Measurements from ENCODE around the gene TTC39C. TPM values are rescaled to one million over a fixed set of nuclear protein-coding genes. Genes with fewer than 3 reads are reported as not detected.

The TTC39C gene
- total and polyA plus RNA-seq, 7 donors, result 2.3 to 36.9 (median 27.0) TPM

DNA sequence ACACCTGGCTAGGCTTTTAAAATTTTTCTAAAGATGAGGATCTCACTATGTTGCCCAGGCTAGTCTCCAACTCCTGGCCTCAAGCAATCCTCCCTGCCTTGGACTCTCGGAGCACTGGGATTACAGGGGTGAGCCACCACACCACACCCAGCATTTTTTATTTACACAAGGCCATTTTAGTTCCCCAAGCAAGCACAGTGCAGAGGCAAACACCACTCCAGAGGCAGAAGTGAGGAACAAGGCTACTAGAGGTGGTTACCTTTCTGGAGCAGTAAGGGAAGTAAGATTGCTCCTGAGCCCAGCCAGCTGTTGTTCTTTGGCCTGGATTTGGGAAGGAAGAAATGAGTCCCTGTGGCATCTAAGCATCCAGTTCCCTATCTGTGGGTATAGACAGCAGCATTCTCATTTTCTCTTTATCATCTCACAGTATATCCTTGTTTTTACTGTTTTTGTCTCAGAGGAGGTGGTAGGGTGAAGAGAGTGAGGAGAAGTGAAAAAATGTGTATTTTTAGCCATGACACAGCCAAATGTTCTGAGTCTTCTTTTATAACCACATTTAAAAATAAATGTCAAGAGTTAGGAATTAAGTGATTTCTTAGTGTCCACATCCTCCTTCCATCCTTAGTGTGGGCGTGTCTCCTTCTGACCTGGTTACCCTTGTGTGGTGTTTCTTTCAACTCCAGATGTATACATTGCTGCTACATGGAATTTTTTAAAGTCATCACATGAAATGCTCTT is 10.5 kb upstream of the TTC39C start:
- intact Hi-C loops (cut with DNase I), result no loop called here
- Histone ChIP-seq H3K27ac (no peak overlapping the region), H3K4me1 (no peaks in the 10 kb centered on the region), H3K27me3 (no peaks in the 10 kb centered on the region), H3K36me3 (no peaks in the 10 kb centered on the region), H3K4me3 (no peak overlapping the region), H3K9me3 (no peaks in the 10 kb centered on the region)
- no peak for TF ChIP-seq POLR2A (IDR thresholded peaks at IDR 0.05)
- TF ChIP-seq POLR2AphosphoS5 (IDR thresholded peaks at IDR 0.05), result no peak
- no peak for TF ChIP-seq EP300 (IDR thresholded peaks at IDR 0.05)
- TF ChIP-seq, protein P1, sequence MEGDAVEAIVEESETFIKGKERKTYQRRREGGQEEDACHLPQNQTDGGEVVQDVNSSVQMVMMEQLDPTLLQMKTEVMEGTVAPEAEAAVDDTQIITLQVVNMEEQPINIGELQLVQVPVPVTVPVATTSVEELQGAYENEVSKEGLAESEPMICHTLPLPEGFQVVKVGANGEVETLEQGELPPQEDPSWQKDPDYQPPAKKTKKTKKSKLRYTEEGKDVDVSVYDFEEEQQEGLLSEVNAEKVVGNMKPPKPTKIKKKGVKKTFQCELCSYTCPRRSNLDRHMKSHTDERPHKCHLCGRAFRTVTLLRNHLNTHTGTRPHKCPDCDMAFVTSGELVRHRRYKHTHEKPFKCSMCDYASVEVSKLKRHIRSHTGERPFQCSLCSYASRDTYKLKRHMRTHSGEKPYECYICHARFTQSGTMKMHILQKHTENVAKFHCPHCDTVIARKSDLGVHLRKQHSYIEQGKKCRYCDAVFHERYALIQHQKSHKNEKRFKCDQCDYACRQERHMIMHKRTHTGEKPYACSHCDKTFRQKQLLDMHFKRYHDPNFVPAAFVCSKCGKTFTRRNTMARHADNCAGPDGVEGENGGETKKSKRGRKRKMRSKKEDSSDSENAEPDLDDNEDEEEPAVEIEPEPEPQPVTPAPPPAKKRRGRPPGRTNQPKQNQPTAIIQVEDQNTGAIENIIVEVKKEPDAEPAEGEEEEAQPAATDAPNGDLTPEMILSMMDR (IDR thresholded peaks at IDR 0.05), result no peak
- no peak for DNase-seq
- 50 to 71% methylated on average over 2 of the region's 2 CpGs for WGBS, 2 donors

DNA sequence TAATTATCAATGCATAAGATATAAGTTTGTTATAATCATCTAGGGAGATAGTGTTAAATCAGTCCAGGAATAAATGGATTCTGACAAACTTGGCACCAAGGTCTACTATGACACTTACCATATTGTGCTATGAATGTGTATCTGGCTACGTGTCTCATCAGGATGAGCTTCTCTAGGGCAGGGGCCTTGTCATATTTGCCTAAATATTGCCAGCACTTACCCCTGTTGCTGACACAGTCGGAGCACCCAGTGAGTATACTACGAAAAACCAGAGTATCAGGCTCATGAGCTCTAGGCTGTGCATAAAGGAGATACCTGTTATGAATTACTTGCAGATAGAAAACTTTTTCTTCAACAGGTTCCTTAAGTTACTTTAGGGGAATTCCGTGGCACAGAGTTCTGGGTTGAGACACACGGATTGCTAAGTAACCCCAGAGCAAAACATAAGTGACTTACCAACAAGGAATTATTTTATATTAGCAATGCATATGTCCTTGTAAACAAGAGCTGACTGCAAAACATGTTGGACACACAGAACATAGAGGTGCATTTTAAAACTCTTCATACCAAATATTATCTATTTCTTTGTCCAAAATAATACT is 7.7 kb upstream of the TTC39C start:
- intact Hi-C loops (cut with DNase I), result no loop called here
- WGBS, 2 donors, result 88 to 89% methylated on average over 5 of the region's 5 CpGs

DNA sequence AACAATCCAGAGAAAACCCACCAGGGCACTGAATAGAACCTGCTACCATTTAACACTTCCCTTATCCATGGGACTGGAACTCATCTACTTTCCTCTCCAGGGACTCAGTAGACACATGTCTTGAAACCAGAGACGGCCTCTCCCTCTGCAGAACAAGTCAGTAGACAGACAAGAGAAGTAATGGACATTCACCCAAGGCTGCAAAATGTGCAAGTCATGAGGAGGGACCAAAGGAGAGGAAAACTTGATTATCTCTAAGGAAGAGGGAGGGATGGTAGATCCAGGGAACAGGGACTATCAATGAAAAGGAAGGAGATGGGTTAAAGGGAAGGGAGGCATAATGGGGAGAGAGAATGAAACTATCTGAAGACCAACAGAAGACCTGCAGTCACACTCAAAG is 5.3 kb upstream of the TTC39C start:
- DNase-seq, result no peak
- intact Hi-C loops (cut with DNase I), result no loop called here
- WGBS, 2 donors, result 82 to 96% methylated on average over 1 of the region's 1 CpG

More for the DNA sequence above, 7.7 kb upstream of the TTC39C start:
- TF ChIP-seq POLR2AphosphoS5 (IDR thresholded peaks at IDR 0.05) (no peak), POLR2A (IDR thresholded peaks at IDR 0.05) (no peak), EP300 (IDR thresholded peaks at IDR 0.05) (no peak)
- TF ChIP-seq, protein P1 (IDR thresholded peaks at IDR 0.05), result no peak
- no peaks in the 10 kb centered on the region for H3K4me1 ChIP-seq
- no peaks in the 10 kb centered on the region for H3K36me3 ChIP-seq
- DNase-seq, result no peak
- H3K27ac ChIP-seq, result no peak overlapping the region
- H3K4me3 ChIP-seq, result no peak overlapping the region
- no peaks in the 10 kb centered on the region for H3K9me3 ChIP-seq
- no peaks in the 10 kb centered on the region for H3K27me3 ChIP-seq

DNA sequence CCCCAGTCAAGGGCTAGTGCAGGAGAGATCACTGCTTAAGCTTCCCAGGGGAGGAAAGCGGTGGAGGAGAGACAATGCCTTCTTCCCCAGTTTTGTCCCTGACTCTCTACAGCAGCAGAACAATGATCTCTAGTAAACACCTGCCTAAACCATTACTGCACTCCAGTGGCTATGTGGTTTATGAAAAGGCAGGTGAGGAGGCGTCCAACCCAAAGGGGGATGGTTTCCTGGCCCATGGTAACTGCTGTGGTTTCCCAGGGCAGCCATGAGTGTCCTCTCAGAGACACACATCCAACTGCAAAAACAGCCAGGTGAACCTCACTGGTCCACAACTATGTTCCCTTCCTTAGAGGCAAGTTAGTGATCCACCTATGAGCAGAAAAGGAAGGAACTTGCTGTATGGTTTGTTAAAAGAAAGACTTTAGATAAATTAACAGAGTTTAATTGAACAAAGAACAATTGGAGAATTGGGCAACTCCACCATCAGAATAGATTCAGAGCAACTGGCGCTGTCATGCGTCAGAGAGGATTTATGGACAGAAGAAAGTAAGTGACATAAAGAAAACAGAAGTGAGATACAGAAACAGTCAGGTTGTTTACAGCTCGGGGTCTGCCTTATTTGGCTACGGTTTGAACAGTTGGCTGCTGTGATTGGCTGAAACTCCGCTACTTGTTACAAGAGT is 4.8 kb upstream of the TTC39C start:
- no peak for DNase-seq
- no peaks in the 10 kb centered on the region for H3K36me3 ChIP-seq
- H3K4me3 ChIP-seq, result no peak overlapping the region
- TF ChIP-seq POLR2AphosphoS5 (IDR thresholded peaks at IDR 0.05) (no peak), POLR2A (IDR thresholded peaks at IDR 0.05) (no peak), EP300 (IDR thresholded peaks at IDR 0.05) (no peak)
- TF ChIP-seq, protein P1 (IDR thresholded peaks at IDR 0.05), result no peak
- WGBS, 2 donors, result 56 to 76% methylated on average over 7 of the region's 7 CpGs
- intact Hi-C loops (cut with DNase I), result loop anchor here (5.0 kb wide), 1 partner anchor 68 kb away; no protein-coding TSS in a partner anchor
- no peaks in the 10 kb centered on the region for H3K9me3 ChIP-seq
- no peak overlapping the region for H3K27ac ChIP-seq
- no peaks in the 10 kb centered on the region for H3K27me3 ChIP-seq
- H3K4me1 ChIP-seq, result peaks cover 0 to 6% (median 3%) of the 10 kb centered on the region in 4 donors

More for the DNA sequence above, 5.3 kb upstream of the TTC39C start:
- H3K4me1 ChIP-seq, result peaks cover 0 to 6% (median 3%) of the 10 kb centered on the region in 4 donors
- H3K36me3 ChIP-seq, result no peaks in the 10 kb centered on the region
- no peak overlapping the region for H3K27ac ChIP-seq
- no peaks in the 10 kb centered on the region for H3K9me3 ChIP-seq
- H3K4me3 ChIP-seq, result no peak overlapping the region
- TF ChIP-seq POLR2A (IDR thresholded peaks at IDR 0.05) (no peak), POLR2AphosphoS5 (IDR thresholded peaks at IDR 0.05) (no peak), EP300 (IDR thresholded peaks at IDR 0.05) (no peak)
- TF ChIP-seq, protein P1 (IDR thresholded peaks at IDR 0.05), result no peak
- no peaks in the 10 kb centered on the region for H3K27me3 ChIP-seq
